HG03469 (cell line): Measurements from ENCODE around the gene ARID5B.

Source experiments
- ATAC-seq: cut with Tn5 transposase; IDR thresholded peaks from one replicate; pipeline ENCODE4 v1.9.1; 2021; ENCODE audit warnings: mild to moderate bottlenecking, moderate library complexity, moderate number of reproducible peaks; ENCODE audit not compliant: unreplicated experiment

Gene ARID5B

GRCh38 chr10:62047228-62047892, 145.9 kb downstream of the ARID5B start:
- ATAC-seq: no peak

DNA sequence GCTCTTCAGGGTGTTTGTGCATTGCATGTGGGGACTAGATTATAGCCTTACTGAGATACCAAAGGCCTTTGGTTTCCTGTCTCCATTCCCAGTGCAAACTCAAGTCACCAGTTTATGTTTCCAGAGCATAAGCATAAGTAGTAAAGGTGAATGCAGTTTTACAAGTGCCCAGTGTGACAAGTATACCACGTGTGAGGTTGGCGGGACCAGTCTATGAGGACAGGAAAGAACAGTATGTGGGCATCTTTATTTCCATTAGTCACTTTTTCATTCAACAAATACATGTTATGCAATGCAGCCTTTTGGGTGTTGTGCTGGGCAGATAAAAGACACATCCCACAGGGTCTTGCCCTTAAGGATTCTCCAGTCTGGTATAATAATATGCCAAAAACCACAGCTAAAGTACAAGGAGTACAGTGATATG, 146.5 kb downstream of the ARID5B start:
- no peak for ATAC-seq

GRCh38 chr10:62048470-62048869, 147.0 kb downstream of the ARID5B start:
- no peak for ATAC-seq

- no peak for ATAC-seq
Measured at GRCh38 chr10:62048919-62049623, 147.6 kb downstream of the ARID5B start.

GRCh38 chr10:62049624-62050345, 148.3 kb downstream of the ARID5B start:
- no peak for ATAC-seq

DNA sequence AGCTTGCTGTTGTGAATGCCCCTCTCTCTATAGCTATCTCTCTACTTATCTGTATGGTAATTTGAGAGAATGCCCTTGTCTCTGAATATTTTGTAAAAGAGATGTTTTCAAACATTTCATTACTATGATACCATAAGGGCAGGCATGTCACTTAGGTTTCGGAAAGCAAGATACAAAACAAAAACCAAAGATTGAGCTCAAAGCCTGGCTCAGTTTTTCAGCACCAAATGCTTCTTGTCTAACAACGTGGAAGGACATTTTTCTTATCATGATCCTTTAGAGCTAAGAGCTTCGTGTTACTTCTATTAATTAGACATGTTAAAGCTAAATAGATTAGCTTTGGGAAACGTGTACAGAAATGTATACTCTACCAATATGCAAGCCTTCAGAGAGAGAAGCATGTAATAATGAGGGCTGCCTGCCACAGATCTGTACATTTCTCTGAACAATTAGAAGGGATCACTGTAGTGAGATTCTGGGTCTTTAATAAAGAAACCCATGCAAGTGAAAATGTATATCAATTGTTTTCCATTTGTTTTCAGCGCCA, 148.9 kb downstream of the ARID5B start:
- ATAC-seq: no peak

DNA sequence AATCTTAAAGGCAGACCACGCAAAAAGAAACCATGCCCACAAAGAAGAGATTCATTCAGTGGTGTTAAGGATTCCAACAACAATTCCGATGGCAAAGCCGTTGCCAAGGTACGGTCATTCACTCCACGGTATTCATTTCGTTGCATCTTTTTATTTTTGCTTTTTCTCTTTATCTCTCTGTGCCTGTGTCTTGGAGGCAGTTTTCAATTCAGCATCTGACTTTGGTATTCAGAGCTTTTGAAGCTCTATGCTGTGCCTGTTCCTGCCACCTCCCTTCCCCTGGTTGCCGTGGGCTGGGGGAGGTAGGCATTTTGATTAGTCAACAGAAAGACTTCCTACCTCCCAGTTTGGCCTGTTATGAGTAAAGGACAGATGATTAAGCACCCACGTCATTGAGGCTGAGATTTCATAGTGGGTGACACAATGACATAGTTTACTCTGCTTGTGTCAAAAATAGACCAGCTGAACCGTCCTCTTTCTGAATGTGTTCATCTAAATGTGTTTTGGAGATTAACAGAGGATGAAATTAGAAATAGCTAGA, 149.5 kb downstream of the ARID5B start:
- ATAC-seq: peak; percentile 44

DNA sequence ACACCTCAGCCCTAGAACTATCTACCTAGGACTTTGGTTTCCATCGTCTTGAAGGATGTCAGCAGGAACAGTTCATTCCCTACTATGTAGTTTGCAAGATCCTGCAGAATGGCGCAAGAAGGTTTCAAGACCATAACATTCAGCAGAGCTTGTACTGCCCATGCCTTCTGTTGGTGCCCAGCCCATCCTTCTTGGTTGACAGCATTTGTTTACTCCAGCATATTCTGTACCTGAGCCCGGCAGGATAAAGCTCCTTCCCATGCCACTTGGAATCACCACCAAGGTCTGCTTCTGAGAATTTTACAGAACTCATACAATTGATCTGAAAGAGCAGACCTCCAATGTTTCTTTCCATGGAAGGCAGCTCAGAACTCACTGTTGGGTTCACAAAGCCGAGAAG, 150.8 kb downstream of the ARID5B start:
- ATAC-seq: no peak

DNA sequence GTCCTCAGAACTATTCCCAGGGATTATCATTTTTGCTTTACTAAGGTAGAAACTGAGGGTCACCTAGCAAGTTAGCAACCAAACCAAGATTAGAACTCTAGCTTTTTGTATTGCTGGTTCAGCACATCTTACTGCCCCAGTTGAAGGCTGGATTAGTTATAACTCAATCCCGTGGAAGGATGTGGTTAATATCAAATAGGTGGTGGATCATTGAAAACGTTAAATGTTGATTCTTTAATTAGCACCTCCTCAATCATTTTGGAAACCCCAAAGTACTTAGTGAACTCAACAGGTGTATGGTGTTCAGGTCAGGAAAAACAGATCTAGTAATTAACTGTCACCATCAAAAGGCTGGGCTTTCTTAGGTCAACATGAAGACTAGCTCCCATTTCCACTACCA, 152.4 kb downstream of the ARID5B start:
- ATAC-seq: no peak

- ATAC-seq: no peak
Measured at GRCh38 chr10:62054408-62054807, 152.9 kb downstream of the ARID5B start.

DNA sequence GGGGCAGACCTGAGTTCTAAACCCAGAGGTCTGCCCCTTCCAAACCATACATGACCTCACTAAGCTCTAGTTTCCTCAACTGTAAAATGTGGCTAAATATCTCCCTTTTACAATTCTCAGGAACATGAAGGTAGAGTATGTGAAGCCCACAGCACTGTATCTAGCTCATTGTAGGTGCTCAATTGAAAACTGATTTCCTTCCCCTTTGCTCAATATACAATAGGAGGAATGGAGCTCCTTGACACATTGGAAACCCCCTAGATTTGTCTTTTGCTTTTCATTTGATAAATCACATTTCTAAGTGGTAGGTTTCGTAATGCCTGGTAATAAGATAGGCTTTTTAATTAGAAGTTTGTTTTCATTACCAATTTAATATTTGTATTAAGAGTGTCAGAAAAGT, 153.3 kb downstream of the ARID5B start:
- ATAC-seq: no peak

DNA sequence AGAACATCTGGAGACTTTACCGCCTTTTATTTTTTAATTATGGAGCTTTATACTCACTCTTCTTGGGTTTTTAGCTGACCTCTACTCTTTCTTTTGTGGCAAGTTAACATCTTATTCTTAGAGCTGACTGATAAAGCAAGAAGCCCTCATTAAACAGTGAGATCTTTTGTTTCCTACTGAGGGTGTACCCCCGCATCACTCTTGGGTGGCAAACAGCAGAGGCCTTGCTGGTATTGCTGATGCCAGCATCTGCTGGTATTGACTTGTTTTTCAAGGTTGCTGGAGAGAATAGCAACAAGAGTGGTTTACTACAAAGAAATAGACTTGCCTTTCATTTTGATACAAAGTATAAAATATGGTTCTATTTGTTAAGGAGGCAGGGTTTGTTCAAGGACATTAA, 154.7 kb downstream of the ARID5B start:
- no peak for ATAC-seq

DNA sequence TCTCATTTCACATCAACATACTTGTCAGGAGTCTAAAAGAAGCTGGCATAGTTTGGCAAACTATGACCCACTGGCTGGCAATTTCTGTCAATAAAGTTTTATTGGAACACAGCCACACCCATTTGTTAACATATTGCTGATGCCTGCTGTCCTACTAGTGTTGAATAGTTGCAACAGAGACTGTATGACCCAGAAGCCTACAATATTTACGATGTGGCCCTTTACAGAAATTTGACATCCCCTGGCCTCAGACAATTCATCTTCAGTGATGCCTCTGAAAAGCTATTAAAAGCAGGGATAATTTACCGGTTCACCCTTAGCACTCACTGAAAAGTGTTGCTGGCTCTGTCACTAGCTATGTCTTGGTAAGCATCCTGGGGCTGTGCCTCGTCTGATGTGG, 155.2 kb downstream of the ARID5B start:
- ATAC-seq: no peak

GRCh38 chr10:62057359-62057758, 155.9 kb downstream of the ARID5B start:
- ATAC-seq: no peak

DNA sequence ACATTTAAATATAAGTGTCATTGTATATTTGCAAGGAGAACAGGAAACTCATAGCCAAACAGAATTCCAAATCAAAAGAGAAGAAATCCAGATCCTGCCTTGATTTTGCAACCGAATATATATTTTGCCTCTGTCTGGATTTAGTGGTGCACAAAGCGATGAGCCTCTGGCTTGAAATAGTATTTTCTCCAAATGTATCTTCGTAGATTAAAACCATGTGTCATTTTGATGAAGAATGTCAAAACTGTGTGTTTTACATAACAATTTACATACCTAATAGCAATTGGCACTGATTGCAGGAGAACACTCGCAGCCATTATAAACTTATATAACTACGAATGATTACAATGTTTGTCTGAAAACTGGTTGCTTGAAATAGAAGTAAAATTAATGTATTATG, 156.4 kb downstream of the ARID5B start:
- ATAC-seq: no peak

- ATAC-seq: no peak
Measured at GRCh38 chr10:62058476-62058875, 157.0 kb downstream of the ARID5B start.

DNA sequence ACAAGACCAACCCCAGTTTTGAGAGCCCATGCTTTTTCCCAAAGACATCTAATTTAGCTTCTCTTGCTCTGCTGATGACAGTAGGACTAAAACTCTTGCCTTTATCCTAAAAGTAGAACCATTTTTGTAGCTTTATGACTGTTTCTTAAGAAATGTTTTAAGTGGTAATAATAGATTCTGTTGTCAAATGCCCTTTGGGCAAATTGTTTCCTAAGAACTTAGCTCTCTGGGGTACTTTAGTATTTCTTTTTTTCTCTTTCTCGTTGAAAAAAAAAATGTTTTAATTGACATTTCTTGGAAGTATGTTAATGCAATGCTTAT, 157.4 kb downstream of the ARID5B start:
- ATAC-seq: no peak

DNA sequence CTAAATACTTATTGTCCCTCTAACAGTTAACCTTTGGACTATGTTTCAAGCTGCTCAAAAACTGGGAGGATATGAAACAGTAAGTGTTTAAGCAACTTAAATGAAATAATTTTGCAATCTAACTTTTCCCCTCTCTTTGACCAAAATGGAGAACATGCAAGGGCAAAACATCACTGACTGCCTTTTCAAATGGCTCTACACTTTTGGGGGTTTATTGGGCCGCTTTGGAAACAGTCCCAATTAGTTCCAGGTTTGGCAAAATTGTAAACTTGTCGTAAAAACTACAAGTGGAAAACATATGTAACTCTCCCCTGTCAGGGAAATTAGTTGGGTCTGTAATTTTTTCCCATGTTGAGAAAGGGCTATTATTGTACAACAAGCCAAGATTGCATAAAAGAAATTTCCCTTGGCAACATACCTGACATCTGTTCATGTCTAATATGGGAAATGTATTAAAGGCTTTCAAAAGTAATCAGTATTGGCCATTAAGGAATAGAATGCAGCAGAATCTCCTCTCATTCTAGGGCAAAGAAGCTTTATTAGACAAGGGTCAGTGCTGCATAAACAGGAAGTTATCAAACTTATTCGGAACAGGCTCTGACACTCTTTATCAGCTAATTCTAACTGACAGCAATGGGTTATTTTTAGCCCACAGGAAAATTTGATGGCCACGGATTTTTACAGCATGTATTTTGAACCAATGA, 157.9 kb downstream of the ARID5B start:
- ATAC-seq: no peak

DNA sequence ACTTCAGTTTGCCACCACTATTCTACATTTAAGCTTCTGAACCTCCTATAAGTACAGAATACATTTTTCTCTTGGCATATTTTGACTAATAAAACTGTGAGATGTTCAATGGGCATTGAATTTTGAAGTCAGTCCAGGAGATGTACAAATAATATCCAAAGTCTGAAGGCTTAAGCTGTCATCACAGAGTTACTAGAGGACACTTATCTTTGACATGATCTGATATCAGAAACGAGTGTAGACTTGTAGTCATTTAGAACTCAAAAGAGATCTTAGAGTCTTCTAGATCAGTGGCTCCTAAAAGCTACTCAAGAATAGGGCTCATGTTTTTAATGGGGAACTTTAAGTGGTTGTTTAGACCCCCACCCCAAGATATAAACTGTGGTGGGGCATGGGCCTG, 160.5 kb downstream of the ARID5B start:
- no peak for ATAC-seq

DNA sequence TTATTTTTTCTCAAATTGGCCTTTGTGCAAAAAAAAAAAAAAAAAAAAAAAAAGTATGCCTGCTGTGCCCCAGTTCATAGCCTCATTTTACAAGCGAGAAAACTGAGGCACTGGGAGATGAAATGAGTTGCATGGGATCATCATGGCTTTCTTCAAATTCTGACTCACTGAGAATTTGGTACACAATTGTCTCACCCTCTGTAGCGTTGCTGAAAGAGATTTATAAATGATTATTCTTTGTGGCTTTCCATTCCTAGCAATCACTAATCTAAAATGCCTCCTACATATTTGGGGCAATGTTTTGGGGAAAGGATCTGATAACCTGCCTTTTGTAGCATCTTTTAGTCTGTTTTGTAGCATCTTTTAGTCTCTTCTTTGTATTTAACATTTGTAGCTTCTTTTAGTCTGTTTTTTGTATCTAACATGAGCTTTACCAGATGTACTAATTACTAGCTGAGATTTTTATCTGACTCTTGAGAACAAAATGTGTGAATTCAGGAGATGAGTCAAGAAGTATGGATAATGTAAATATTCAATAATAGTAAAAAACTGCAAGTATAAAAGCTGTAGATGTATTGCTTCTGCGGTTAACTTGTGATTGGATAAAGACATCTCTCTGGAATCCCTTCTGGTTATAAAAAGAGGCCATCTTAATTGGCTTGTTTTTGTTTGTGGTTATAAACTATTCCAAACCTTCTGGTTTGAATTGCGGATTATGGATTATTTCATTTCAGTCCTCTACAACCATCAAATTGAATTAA, 161.4 kb downstream of the ARID5B start:
- ATAC-seq: no peak
